HepG2 (cell line): ENCODE measurements around the gene ATRIP. TPM values are rescaled to one million over a fixed set of nuclear protein-coding genes. Genes with fewer than 3 reads are reported as not detected.

Source experiments
- ATF7 ChIP-seq, 2 experiments: fragments of 450-650 bp in 1 of 2; sonication (generic) in 1 of 2; formaldehyde crosslinking in 1 of 2; IDR thresholded peaks; 2 replicates each; pipeline versions ENCODE4 v1.4.0 to v1.6.1; 2016 to 2020; ENCODE audit warnings: antibody characterized with exemption in 1 of 2, mild to moderate bottlenecking in 1 of 2, missing genetic modification reagents in 1 of 2
- BATF2 ChIP-seq: sonication (generic); formaldehyde crosslinking; IDR thresholded peaks from 2 replicates; pipeline ENCODE4 v1.8.0; 2022; ENCODE audit warnings: mild to moderate bottlenecking, missing genetic modification reagents, moderate library complexity
- STAT5B ChIP-seq: sonication (generic); formaldehyde crosslinking; IDR thresholded peaks from 2 replicates; pipeline ENCODE4 v1.4.0; 2020; ENCODE audit warnings: missing genetic modification reagents
- TBX2 ChIP-seq: sonication (generic); formaldehyde crosslinking; IDR thresholded peaks from 2 replicates; pipeline ENCODE4 v1.5.0; 2020; ENCODE audit warnings: missing genetic modification reagents, mild to moderate bottlenecking, borderline replicate concordance
- ZBTB43 ChIP-seq: sonication (generic); formaldehyde crosslinking; conservative IDR thresholded peaks from 2 replicates; pipeline ENCODE4 v1.4.0; 2020; ENCODE audit warnings: missing genetic modification reagents
- ZHX2 ChIP-seq, 2 experiments: sonication (generic) in 1 of 2; formaldehyde crosslinking in 1 of 2; IDR thresholded peaks; 2 replicates each; pipeline versions ENCODE4 v1.6.1 to v1.9.0; 2014 to 2022; ENCODE audit warnings: antibody characterized with exemption in 1 of 2, borderline replicate concordance in 1 of 2, inconsistent platforms in 1 of 2, low read depth in 1 of 2, missing genetic modification reagents in 1 of 2
- ZKSCAN8 ChIP-seq: IDR thresholded peaks from 2 replicates; pipeline ENCODE4 v1.6.1; 2016; ENCODE audit warnings: borderline replicate concordance, missing genetic modification reagents, missing compliant biosample characterization
- ZNF138 ChIP-seq: sonication (generic); formaldehyde crosslinking; IDR thresholded peaks from 2 replicates; pipeline ENCODE4 v1.5.0; 2020; ENCODE audit warnings: mild to moderate bottlenecking, low read depth, missing genetic modification reagents
- ZNF251 ChIP-seq: sonication (generic); formaldehyde crosslinking; IDR thresholded peaks from 2 replicates; pipeline ENCODE4 v1.9.0; 2021; ENCODE audit warnings: mild to moderate bottlenecking, missing genetic modification reagents
- ZNF570 ChIP-seq: sonication (generic); formaldehyde crosslinking; IDR thresholded peaks from 2 replicates; pipeline ENCODE4 v1.4.0; 2020; ENCODE audit warnings: mild to moderate bottlenecking, missing genetic modification reagents, borderline replicate concordance
- polyA plus RNA-seq, 8 experiments: library from polyadenylated mRNA; depleted of rRNA in 3 of 8; stranded (reverse) in 7 of 8; unstranded in 1 of 8; fragments of >200 nt; fragmentation: Illumina TruSeq in 4 of 8; extraction: Trizol in 4 of 8; gene quantifications; 2 replicates each; pipeline versions ENCODE4 v1.2.1 to v1.2.3, GENCODE V29; 2011 to 2016; ENCODE audit warnings: low read depth in 4 of 8, missing spikeins in 1 of 8, mixed read lengths in 1 of 8; ENCODE audit not compliant: insufficient read depth in 1 of 8
- total RNA-seq, 5 experiments: library from RNA; depleted of rRNA; stranded (reverse); fragments of >200 nt; fragmentation: Illumina TruSeq; extraction: Trizol; gene quantifications; 2 replicates each; pipeline ENCODE4 v1.2.3, GENCODE V29; 2016; ENCODE audit warnings: low read depth in 1 of 5

The ATRIP gene
- total and polyA plus RNA-seq, 2 of the 13 experiments (the other 11 are each of a cell fraction or from before 2014, with no cell fraction given), result 5.1 to 12.5 TPM

GRCh38 chr3:48435774-48436476 is 10.6 kb upstream of the ATRIP start (continued):
- TF ChIP-seq ZBTB43 (no peak), STAT5B (CRISPR knock-in tag) (no peak), ZHX2 (IDR thresholded peaks at IDR 0.05; ENCODE audit: low read depth) (no peak), ZHX2 (CRISPR knock-in tag; IDR thresholded peaks at IDR 0.05; ENCODE audit: borderline replicate concordance) (no peak), ZNF570 (CRISPR knock-in tag) (no peak), ZNF138 (no peak), ZKSCAN8 (peak; percentile 40; the same call in 1 of the 2 replicates), ATF7 (IDR thresholded peaks at IDR 0.05) (no peak), ATF7 (CRISPR knock-in tag; IDR thresholded peaks at IDR 0.05) (no peak), TBX2 (CRISPR knock-in tag) (no peak), BATF2 (CRISPR knock-in tag) (no peak), ZNF251 (no peak)
